ENCODE results near the gene LMTK3. TPM values are rescaled to one million over a fixed set of nuclear protein-coding genes. Genes with fewer than 3 reads are reported as not detected.

Gene LMTK3
- polyA plus RNA-seq, 1 of the 3 experiments (the other 2 are of a cell fraction): 3.2 TPM

DNA sequence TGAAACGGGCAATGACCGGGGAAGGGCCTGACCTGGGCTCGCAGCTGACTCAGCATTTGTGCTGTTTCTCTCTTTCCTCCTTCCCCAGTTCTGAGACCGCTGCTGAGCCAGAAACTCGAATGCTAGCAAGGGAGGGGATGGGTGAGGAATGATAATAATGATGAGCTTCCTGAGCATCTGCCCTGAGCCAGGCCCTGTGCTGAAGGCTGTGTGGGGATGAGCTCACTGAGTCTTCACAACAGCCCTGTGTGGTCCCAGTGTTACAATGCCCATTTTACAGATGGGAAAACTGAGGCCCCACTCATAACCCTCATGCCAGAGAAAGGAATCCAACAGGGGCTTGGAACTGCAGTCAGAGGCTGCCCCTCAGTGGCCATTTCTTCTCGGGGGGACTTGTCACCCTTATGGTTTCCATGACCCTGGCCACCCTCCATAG is 48.5 kb upstream of the LMTK3 start:
- H3K4me1 ChIP-seq (ENCODE audit: control insufficient read depth in 1 of 2, insufficient read depth in 2 of 2, low read depth in 1 of 2, low read length in 1 of 2): no peaks in the 10 kb centered on the region
- no peak overlapping the region for H3K4me2 ChIP-seq
- WGBS (ENCODE audit: low lambda C conversion rate): 84% methylated on average over 5 of the region's 6 CpGs
- no peak overlapping the region for H3K4me3 ChIP-seq (ENCODE audit: low read depth in 2 of 2, low read length in 1 of 2)
- H3K9me2 ChIP-seq: no peaks in the 10 kb centered on the region
- no peaks in the 10 kb centered on the region for H3K27me3 ChIP-seq (ENCODE audit: insufficient read depth)
- POLR2A ChIA-PET: no interaction called here
- H4K20me1 ChIP-seq (ENCODE audit: insufficient read depth): no peaks in the 10 kb centered on the region
- H3K27ac ChIP-seq (ENCODE audit: low read depth in 2 of 2, low read length in 1 of 2): no peak overlapping the region
- peaks cover 13% of the 10 kb centered on the region for H3F3A ChIP-seq (replicated peaks; ENCODE audit: insufficient read depth)
- H3K9ac ChIP-seq: no peak overlapping the region
- CTCF ChIA-PET: interaction anchor here (0.9 to 2.4 kb wide), 3 partner anchors 24 to 169 kb away, joined by 3 to 8 read pairs (median 4); partner anchors contain the start of gene KDELR1
- no peaks in the 10 kb centered on the region for H3K9me3 ChIP-seq
- TF ChIP-seq, protein P1, sequence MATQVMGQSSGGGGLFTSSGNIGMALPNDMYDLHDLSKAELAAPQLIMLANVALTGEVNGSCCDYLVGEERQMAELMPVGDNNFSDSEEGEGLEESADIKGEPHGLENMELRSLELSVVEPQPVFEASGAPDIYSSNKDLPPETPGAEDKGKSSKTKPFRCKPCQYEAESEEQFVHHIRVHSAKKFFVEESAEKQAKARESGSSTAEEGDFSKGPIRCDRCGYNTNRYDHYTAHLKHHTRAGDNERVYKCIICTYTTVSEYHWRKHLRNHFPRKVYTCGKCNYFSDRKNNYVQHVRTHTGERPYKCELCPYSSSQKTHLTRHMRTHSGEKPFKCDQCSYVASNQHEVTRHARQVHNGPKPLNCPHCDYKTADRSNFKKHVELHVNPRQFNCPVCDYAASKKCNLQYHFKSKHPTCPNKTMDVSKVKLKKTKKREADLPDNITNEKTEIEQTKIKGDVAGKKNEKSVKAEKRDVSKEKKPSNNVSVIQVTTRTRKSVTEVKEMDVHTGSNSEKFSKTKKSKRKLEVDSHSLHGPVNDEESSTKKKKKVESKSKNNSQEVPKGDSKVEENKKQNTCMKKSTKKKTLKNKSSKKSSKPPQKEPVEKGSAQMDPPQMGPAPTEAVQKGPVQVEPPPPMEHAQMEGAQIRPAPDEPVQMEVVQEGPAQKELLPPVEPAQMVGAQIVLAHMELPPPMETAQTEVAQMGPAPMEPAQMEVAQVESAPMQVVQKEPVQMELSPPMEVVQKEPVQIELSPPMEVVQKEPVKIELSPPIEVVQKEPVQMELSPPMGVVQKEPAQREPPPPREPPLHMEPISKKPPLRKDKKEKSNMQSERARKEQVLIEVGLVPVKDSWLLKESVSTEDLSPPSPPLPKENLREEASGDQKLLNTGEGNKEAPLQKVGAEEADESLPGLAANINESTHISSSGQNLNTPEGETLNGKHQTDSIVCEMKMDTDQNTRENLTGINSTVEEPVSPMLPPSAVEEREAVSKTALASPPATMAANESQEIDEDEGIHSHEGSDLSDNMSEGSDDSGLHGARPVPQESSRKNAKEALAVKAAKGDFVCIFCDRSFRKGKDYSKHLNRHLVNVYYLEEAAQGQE (IDR thresholded peaks at IDR 0.05; ENCODE audit: low read depth, low read length): no peak
- TF ChIP-seq ELF1 (IDR thresholded peaks at IDR 0.05): no peak
- TF ChIP-seq SMC3 (IDR thresholded peaks at IDR 0.05; ENCODE audit: low read depth, low read length): peak; percentile 25; the same call in 1 of the 2 replicates
- no peak for TF ChIP-seq NRF1 (IDR thresholded peaks at IDR 0.05; ENCODE audit: low read depth, low read length)
- TF ChIP-seq, protein P2, sequence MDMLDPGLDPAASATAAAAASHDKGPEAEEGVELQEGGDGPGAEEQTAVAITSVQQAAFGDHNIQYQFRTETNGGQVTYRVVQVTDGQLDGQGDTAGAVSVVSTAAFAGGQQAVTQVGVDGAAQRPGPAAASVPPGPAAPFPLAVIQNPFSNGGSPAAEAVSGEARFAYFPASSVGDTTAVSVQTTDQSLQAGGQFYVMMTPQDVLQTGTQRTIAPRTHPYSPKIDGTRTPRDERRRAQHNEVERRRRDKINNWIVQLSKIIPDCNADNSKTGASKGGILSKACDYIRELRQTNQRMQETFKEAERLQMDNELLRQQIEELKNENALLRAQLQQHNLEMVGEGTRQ (IDR thresholded peaks at IDR 0.05; ENCODE audit: borderline replicate concordance, low read depth, low read length): no peak
- TF ChIP-seq, protein P3, sequence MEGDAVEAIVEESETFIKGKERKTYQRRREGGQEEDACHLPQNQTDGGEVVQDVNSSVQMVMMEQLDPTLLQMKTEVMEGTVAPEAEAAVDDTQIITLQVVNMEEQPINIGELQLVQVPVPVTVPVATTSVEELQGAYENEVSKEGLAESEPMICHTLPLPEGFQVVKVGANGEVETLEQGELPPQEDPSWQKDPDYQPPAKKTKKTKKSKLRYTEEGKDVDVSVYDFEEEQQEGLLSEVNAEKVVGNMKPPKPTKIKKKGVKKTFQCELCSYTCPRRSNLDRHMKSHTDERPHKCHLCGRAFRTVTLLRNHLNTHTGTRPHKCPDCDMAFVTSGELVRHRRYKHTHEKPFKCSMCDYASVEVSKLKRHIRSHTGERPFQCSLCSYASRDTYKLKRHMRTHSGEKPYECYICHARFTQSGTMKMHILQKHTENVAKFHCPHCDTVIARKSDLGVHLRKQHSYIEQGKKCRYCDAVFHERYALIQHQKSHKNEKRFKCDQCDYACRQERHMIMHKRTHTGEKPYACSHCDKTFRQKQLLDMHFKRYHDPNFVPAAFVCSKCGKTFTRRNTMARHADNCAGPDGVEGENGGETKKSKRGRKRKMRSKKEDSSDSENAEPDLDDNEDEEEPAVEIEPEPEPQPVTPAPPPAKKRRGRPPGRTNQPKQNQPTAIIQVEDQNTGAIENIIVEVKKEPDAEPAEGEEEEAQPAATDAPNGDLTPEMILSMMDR (IDR thresholded peaks at IDR 0.05): peak; percentile 30; the same call in 1 of the 2 replicates
- TF ChIP-seq GABPA (IDR thresholded peaks at IDR 0.05; ENCODE audit: low read depth): no peak
- peak; percentile 61 for TF ChIP-seq RAD21 (IDR thresholded peaks at IDR 0.05; ENCODE audit: low read length)
- TF ChIP-seq, protein P4, sequence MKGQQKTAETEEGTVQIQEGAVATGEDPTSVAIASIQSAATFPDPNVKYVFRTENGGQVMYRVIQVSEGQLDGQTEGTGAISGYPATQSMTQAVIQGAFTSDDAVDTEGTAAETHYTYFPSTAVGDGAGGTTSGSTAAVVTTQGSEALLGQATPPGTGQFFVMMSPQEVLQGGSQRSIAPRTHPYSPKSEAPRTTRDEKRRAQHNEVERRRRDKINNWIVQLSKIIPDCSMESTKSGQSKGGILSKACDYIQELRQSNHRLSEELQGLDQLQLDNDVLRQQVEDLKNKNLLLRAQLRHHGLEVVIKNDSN (IDR thresholded peaks at IDR 0.05; ENCODE audit: borderline replicate concordance, low read depth): no peak
- TF ChIP-seq TCF12 (IDR thresholded peaks at IDR 0.05): no peak
- no peak for TF ChIP-seq MXI1 (IDR thresholded peaks at IDR 0.05; ENCODE audit: low read depth, low read length)
- TF ChIP-seq NFIC (IDR thresholded peaks at IDR 0.05; ENCODE audit: borderline replicate concordance): no peak
- no peak for TF ChIP-seq SIN3A (IDR thresholded peaks at IDR 0.05; ENCODE audit: borderline replicate concordance, low read depth, low read length)
- no peaks in the 10 kb centered on the region for H3K36me3 ChIP-seq (replicated peaks in 1 of 2; ENCODE audit: control insufficient read depth in 1 of 2, insufficient read depth in 2 of 2, low read length in 1 of 2)
- H2AFZ ChIP-seq (ENCODE audit: low read depth): no peak overlapping the region
- DNase-seq: no peak
- H3K79me2 ChIP-seq (ENCODE audit: insufficient read depth): no peaks in the 10 kb centered on the region

Data from SK-N-SH (cell line).